SK-N-SH (cell line): ENCODE data around the gene AKAP12. TPM values are rescaled to one million over a fixed set of nuclear protein-coding genes. Genes with fewer than 3 reads are reported as not detected.

ENCODE experiments used
- CTCF ChIA-PET: fragments of 300-600, 350-600 bp; formaldehyde crosslinking; extraction: SDS; loops from one replicate; lab custom pipeline; 2021; lab: Yijun Ruan, JAX
- POLR2A ChIA-PET: fragments of 350-600 bp; sonication (Branson Sonifier 250); formaldehyde crosslinking; extraction: SDS; loops from one replicate; lab custom pipeline; 2020; ENCODE audit warnings: antibody characterized with exemption, inconsistent platforms; lab: Yijun Ruan, JAX
- DNase-seq: peaks from one replicate; pipeline ENCODE4 v3.0.0; 2012
- H2AFZ ChIP-seq: fragments of 200-600 bp; sonication (generic); 2 replicates; pipeline ENCODE4 v1.8.1; 2016; ENCODE audit warnings: antibody characterized with exemption, mild to moderate bottlenecking, low read depth
- H3F3A ChIP-seq: fragments of 200-600 bp; sonication (generic); replicated peaks from 2 replicates; pipeline ENCODE3; 2016; ENCODE audit warnings: antibody characterized with exemption, mild to moderate bottlenecking; ENCODE audit not compliant: insufficient read depth
- H3K27ac ChIP-seq, 2 experiments: fragments of 200-500 bp in 1 of 2; fragments of 200-600 bp in 1 of 2; sonication (Bioruptor generic) in 1 of 2; sonication (generic), shearing (Covaris generic) in 1 of 2; 2 replicates each; pipeline versions ENCODE4 v1.5.1 to v1.6.1; 2014 to 2016; ENCODE audit warnings: low read depth in 2 of 2, inconsistent platforms in 1 of 2, low read length in 1 of 2, mild to moderate bottlenecking in 1 of 2, mixed read lengths in 1 of 2
- H3K27me3 ChIP-seq: fragments of 200-600 bp; sonication (generic), shearing (Covaris generic); 2 replicates; pipeline ENCODE4 v1.6.1; 2016; ENCODE audit warnings: mixed run types; ENCODE audit not compliant: insufficient read depth
- H3K36me3 ChIP-seq, 2 experiments: fragments of 200-500 bp in 1 of 2; fragments of 200-600 bp in 1 of 2; sonication (Bioruptor generic) in 1 of 2; sonication (generic) in 1 of 2; replicated peaks in 1 of 2; 2 replicates each; pipeline versions ENCODE3 to v1.5.1; 2014 to 2016; ENCODE audit warnings: low read length in 1 of 2, mild to moderate bottlenecking in 1 of 2; ENCODE audit not compliant: insufficient read depth in 2 of 2, control insufficient read depth in 1 of 2
- H3K4me1 ChIP-seq, 2 experiments: fragments of 200-500 bp in 1 of 2; fragments of 200-600 bp in 1 of 2; sonication (Bioruptor generic) in 1 of 2; sonication (generic), shearing (Covaris generic) in 1 of 2; 2 replicates each; pipeline versions ENCODE4 v1.5.1 to v1.6.1; 2014 to 2016; ENCODE audit warnings: low read depth in 1 of 2, low read length in 1 of 2, mixed run types in 1 of 2; ENCODE audit not compliant: insufficient read depth in 2 of 2, control insufficient read depth in 1 of 2
- H3K4me2 ChIP-seq: fragments of 200-600 bp; sonication (generic), shearing (Covaris generic); 2 replicates; pipeline ENCODE4 v1.6.1; 2017; ENCODE audit warnings: mixed run types
- H3K4me3 ChIP-seq, 2 experiments: fragments of 200-500 bp in 1 of 2; fragments of 200-600 bp in 1 of 2; sonication (Bioruptor generic) in 1 of 2; sonication (generic), shearing (Covaris generic) in 1 of 2; 2 replicates each; pipeline versions ENCODE4 v1.5.1 to v1.8.1; 2014 to 2016; ENCODE audit warnings: low read depth in 2 of 2, inconsistent platforms in 1 of 2, low read length in 1 of 2, mild to moderate bottlenecking in 1 of 2, mixed read lengths in 1 of 2, moderate library complexity in 1 of 2
- H3K79me2 ChIP-seq: fragments of 200-600 bp; sonication (generic); 2 replicates; pipeline ENCODE4 v1.8.1; 2017; ENCODE audit warnings: mild to moderate bottlenecking; ENCODE audit not compliant: insufficient read depth
- H3K9ac ChIP-seq: fragments of 200-600 bp; sonication (generic); 2 replicates; pipeline ENCODE4 v1.6.1; 2017; ENCODE audit warnings: mixed run types
- H3K9me2 ChIP-seq: fragments of 200-600 bp; sonication (generic); 2 replicates; pipeline ENCODE4 v1.6.1; 2017; ENCODE audit warnings: mixed run types
- H3K9me3 ChIP-seq: fragments of 200-600 bp; sonication (generic); 2 replicates; pipeline ENCODE4 v1.6.1; 2017; ENCODE audit warnings: mixed run types, mild to moderate bottlenecking, moderate library complexity
- H4K20me1 ChIP-seq: fragments of 200-600 bp; sonication (generic); 2 replicates; pipeline ENCODE4 v1.6.1; 2017; ENCODE audit warnings: mild to moderate bottlenecking, mixed run types; ENCODE audit not compliant: insufficient read depth
- FOSL2 ChIP-seq: IDR thresholded peaks from 2 replicates; pipeline ENCODE4 v1.4.0; 2012; ENCODE audit warnings: low read depth, mild to moderate bottlenecking, moderate library complexity, borderline replicate concordance
- FOXM1 ChIP-seq: IDR thresholded peaks from 2 replicates; pipeline ENCODE4 v1.4.0; 2012; ENCODE audit warnings: low read depth, mild to moderate bottlenecking
- GABPA ChIP-seq: IDR thresholded peaks from 2 replicates; pipeline ENCODE4 v1.4.0; 2012; ENCODE audit warnings: low read depth, mild to moderate bottlenecking
- GATA2 ChIP-seq: sonication (generic); formaldehyde crosslinking; IDR thresholded peaks from 2 replicates; pipeline ENCODE4 v1.5.0; 2020; ENCODE audit warnings: mild to moderate bottlenecking, missing genetic modification reagents
- MXI1 ChIP-seq: IDR thresholded peaks from 2 replicates; pipeline ENCODE4 v1.6.1; 2012; ENCODE audit warnings: mild to moderate bottlenecking, low read depth, low read length, improper control_type of control experiment
- NRF1 ChIP-seq: IDR thresholded peaks from 2 replicates; pipeline ENCODE4 v1.6.1; 2012; ENCODE audit warnings: low read depth, mild to moderate bottlenecking, low read length
- POLR2AphosphoS5 ChIP-seq: IDR thresholded peaks from 2 replicates; pipeline ENCODE4 v1.6.1; 2012; ENCODE audit warnings: low read depth, low read length
- RAD21 ChIP-seq: IDR thresholded peaks from 2 replicates; pipeline ENCODE4 v1.6.1; 2012; ENCODE audit warnings: mild to moderate bottlenecking, low read length
- RCOR1 ChIP-seq: fragments of 150-350 bp; IDR thresholded peaks from 2 replicates; pipeline ENCODE4 v1.6.1; 2017; ENCODE audit warnings: antibody characterized with exemption, low read length
- RFX5 ChIP-seq: IDR thresholded peaks from 2 replicates; pipeline ENCODE4 v1.6.1; 2012; ENCODE audit warnings: mild to moderate bottlenecking, improper control_type of control experiment, low read length
- RXRA ChIP-seq: IDR thresholded peaks from 2 replicates; pipeline ENCODE4 v1.4.0; 2012; ENCODE audit warnings: low read depth, mild to moderate bottlenecking, borderline replicate concordance
- SIN3A ChIP-seq: IDR thresholded peaks from 2 replicates; pipeline ENCODE4 v1.6.1; 2012; ENCODE audit warnings: low read depth, mild to moderate bottlenecking, low read length, moderate library complexity, borderline replicate concordance
- SMC3 ChIP-seq: IDR thresholded peaks from 2 replicates; pipeline ENCODE4 v1.6.1; 2012; ENCODE audit warnings: low read depth, low read length, improper control_type of control experiment
- TAF1 ChIP-seq: IDR thresholded peaks from 2 replicates; pipeline ENCODE4 v1.6.1; 2012; ENCODE audit warnings: low read depth, mild to moderate bottlenecking, low read length, moderate library complexity, borderline replicate concordance
- TCF12 ChIP-seq: IDR thresholded peaks from 2 replicates; pipeline ENCODE4 v1.4.0; 2012
- WGBS: methylation state at CpG from one replicate; pipeline ENCODE4 v1.1.6; 2017; ENCODE audit warnings: low lambda C conversion rate; 5-methylcytosine and 5-hydroxymethylcytosine counted together
- polyA plus RNA-seq, 3 experiments: library from polyadenylated mRNA; depleted of rRNA; stranded (reverse); fragments of >200 nt; gene quantifications; 2 replicates each; pipeline ENCODE4 v1.2.3, GENCODE V29; 2012
- TF ChIP-seq, protein P1 (sequence below): IDR thresholded peaks from 2 replicates; pipeline ENCODE4; 2012
- TF ChIP-seq, protein P2 (sequence below): IDR thresholded peaks from 2 replicates; pipeline ENCODE4 v1.4.0; 2012; ENCODE audit warnings: low read depth, borderline replicate concordance
- TF ChIP-seq, protein P3 (sequence below): IDR thresholded peaks from 2 replicates; pipeline ENCODE4 v1.4.0; 2012; ENCODE audit warnings: low read depth, borderline replicate concordance

The AKAP12 gene
- polyA plus RNA-seq, 1 of the 3 experiments (the other 2 are of a cell fraction), result 46.5 TPM

DNA sequence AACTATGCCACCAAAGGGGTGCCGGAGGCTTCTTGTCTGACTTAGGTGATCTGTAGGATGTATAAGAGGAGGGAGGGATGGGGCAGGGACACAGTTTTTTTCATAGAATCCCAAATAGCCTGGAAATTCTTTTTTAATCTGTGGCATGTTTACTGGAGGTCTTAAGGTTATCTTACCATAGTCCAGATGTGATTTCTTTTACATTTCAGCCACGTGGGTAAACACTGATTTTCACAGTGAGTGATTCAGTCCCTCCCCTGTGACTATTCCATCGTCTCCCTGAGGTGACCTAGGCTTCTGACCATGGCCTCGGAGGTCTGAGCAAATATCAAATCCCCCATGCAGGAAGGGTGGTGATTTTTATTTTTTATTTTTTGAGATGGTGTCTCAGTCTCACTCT is 67.7 kb downstream of the AKAP12 start:
- Histone ChIP-seq H3K9me2 (no peaks in the 10 kb centered on the region), H3K9ac (no peak overlapping the region), H3K4me2 (no peak overlapping the region), H4K20me1 (no peaks in the 10 kb centered on the region), H2AFZ (no peak overlapping the region), H3F3A (no peaks in the 10 kb centered on the region), H3K4me1 (peaks cover 0 to 6% of the 10 kb centered on the region in 2 experiments; a peak in 1 of 4 replicates), H3K4me3 (no peak overlapping the region), H3K36me3 (peaks cover 0 to 10% of the 10 kb centered on the region in 2 experiments), H3K79me2 (peaks cover 9% of the 10 kb centered on the region; the same call in 1 of the 2 replicates), H3K9me3 (no peaks in the 10 kb centered on the region), H3K27ac (no peak overlapping the region), H3K27me3 (no peaks in the 10 kb centered on the region)
- 82% methylated on average over 4 of the region's 4 CpGs for WGBS
- POLR2A ChIA-PET, result interaction anchor here (0.6 kb wide), 1 partner anchor 310 kb away, joined by 4 read pairs; no protein-coding TSS in a partner anchor
- CTCF ChIA-PET, result no interaction called here
- DNase-seq, result no peak
- no peak for TF ChIP-seq NRF1
- no peak for TF ChIP-seq RCOR1
- no peak for TF ChIP-seq SIN3A
- TF ChIP-seq POLR2AphosphoS5, result no peak
- TF ChIP-seq RXRA, result no peak
- TF ChIP-seq, protein P1, sequence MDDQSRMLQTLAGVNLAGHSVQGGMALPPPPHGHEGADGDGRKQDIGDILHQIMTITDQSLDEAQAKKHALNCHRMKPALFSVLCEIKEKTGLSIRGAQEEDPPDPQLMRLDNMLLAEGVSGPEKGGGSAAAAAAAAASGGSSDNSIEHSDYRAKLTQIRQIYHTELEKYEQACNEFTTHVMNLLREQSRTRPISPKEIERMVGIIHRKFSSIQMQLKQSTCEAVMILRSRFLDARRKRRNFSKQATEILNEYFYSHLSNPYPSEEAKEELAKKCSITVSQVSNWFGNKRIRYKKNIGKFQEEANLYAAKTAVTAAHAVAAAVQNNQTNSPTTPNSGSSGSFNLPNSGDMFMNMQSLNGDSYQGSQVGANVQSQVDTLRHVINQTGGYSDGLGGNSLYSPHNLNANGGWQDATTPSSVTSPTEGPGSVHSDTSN, result no peak
- no peak for TF ChIP-seq TAF1
- TF ChIP-seq, protein P2, sequence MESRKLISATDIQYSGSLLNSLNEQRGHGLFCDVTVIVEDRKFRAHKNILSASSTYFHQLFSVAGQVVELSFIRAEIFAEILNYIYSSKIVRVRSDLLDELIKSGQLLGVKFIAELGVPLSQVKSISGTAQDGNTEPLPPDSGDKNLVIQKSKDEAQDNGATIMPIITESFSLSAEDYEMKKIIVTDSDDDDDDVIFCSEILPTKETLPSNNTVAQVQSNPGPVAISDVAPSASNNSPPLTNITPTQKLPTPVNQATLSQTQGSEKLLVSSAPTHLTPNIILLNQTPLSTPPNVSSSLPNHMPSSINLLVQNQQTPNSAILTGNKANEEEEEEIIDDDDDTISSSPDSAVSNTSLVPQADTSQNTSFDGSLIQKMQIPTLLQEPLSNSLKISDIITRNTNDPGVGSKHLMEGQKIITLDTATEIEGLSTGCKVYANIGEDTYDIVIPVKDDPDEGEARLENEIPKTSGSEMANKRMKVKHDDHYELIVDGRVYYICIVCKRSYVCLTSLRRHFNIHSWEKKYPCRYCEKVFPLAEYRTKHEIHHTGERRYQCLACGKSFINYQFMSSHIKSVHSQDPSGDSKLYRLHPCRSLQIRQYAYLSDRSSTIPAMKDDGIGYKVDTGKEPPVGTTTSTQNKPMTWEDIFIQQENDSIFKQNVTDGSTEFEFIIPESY, result no peak
- no peak for TF ChIP-seq TCF12
- no peak for TF ChIP-seq RFX5
- no peak for TF ChIP-seq SMC3
- no peak for TF ChIP-seq GABPA
- TF ChIP-seq, protein P3, sequence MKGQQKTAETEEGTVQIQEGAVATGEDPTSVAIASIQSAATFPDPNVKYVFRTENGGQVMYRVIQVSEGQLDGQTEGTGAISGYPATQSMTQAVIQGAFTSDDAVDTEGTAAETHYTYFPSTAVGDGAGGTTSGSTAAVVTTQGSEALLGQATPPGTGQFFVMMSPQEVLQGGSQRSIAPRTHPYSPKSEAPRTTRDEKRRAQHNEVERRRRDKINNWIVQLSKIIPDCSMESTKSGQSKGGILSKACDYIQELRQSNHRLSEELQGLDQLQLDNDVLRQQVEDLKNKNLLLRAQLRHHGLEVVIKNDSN, result no peak
- TF ChIP-seq MXI1, result no peak
- no peak for TF ChIP-seq FOXM1
- no peak for TF ChIP-seq FOSL2
- no peak for TF ChIP-seq RAD21
- TF ChIP-seq GATA2, result no peak
- TF ChIP-seq, all 33 proteins: peak for 0
